HCT116 (cell line): ENCODE data around the gene SERPINB11. TPM values are rescaled to one million over a fixed set of nuclear protein-coding genes. Genes with fewer than 3 reads are reported as not detected.

Source experiments
- ATAC-seq: fragments of 200-7000 bp; cut with Tn5 transposase; 2 replicates; pipeline ENCODE4 v1.9.1; 2020; ENCODE audit warnings: mild to moderate bottlenecking, moderate library complexity
- BruUV-seq: library from RNA; stranded (reverse); fragments of 400-500 nt; replicated peaks from 2 replicates; lab custom pipeline; 2021; lab: Mats Ljungman, UMichigan
- CTCF ChIA-PET: fragments of 300-600 bp; sonication (Branson Sonifier 250); formaldehyde crosslinking; loops from one replicate; lab custom pipeline; 2021; ENCODE audit warnings: antibody characterized with exemption; lab: Charles Lee
- POLR2A ChIA-PET: fragments of 300-600, 350-600 bp; sonication (Branson Sonifier 250); formaldehyde crosslinking; loops from one replicate; lab custom pipeline; 2021; ENCODE audit warnings: antibody characterized with exemption; lab: Charles Lee
- RAD21 ChIA-PET, 2 experiments: fragments of 300-600 bp; sonication (Branson Sonifier 250); formaldehyde crosslinking; loops; one replicate each; lab custom pipeline; 2023; ENCODE audit warnings: low total read pairs in 2 of 2; ENCODE audit not compliant: uncharacterized antibody in 2 of 2, unreplicated experiment in 2 of 2, low non-redundant PET in 1 of 2; lab: Charles Lee
- DNase-seq: peaks from one replicate; pipeline ENCODE4 v3.0.0-alpha.2; 2010; ENCODE audit warnings: low read depth, low spot score
- H2AFZ ChIP-seq: fragments of 200-600 bp; shearing (Covaris generic), sonication (generic); 2 replicates; pipeline ENCODE4 v1.6.1; 2017; ENCODE audit warnings: low read depth, mixed run types, mixed read lengths, antibody characterized with exemption, low read length; ENCODE audit not compliant: poor library complexity, severe bottlenecking
- H3K27ac ChIP-seq: 2 replicates; pipeline ENCODE4 v1.5.1; 2012; ENCODE audit warnings: low read depth, low read length
- H3K27me3 ChIP-seq: fragments of 200-600 bp; sonication (generic); 2 replicates; pipeline ENCODE4 v1.6.1; 2016; ENCODE audit warnings: mixed run types, low read length, mixed read lengths; ENCODE audit not compliant: insufficient read depth
- H3K36me3 ChIP-seq, 2 experiments: fragments of 200-500 bp in 1 of 2; fragments of 200-600 bp in 1 of 2; sonication (Bioruptor generic) in 1 of 2; sonication (generic) in 1 of 2; 2 replicates each; pipeline versions ENCODE4 v1.5.1 to v1.6.1; 2014 to 2016; ENCODE audit warnings: low read length in 2 of 2, inconsistent platforms in 1 of 2, mixed read lengths in 1 of 2, mixed run types in 1 of 2; ENCODE audit not compliant: insufficient read depth in 2 of 2, control insufficient read depth in 1 of 2
- H3K4me1 ChIP-seq, 2 experiments: fragments of 200-600 bp in 1 of 2; sonication (generic) in 1 of 2; 2 replicates each; pipeline versions ENCODE4 v1.5.1 to v1.6.1; 2012 to 2017; ENCODE audit warnings: low read length in 2 of 2, inconsistent platforms in 1 of 2, mild to moderate bottlenecking in 1 of 2, mixed read lengths in 1 of 2, mixed run types in 1 of 2, moderate library complexity in 1 of 2; ENCODE audit not compliant: insufficient read depth in 2 of 2, control insufficient read depth in 1 of 2
- H3K4me2 ChIP-seq: fragments of 200-600 bp; sonication (generic); 2 replicates; pipeline ENCODE4 v1.6.1; 2017; ENCODE audit warnings: mixed run types, low read length, mixed read lengths
- H3K4me3 ChIP-seq, 2 experiments: fragments of 200-600 bp in 1 of 2; sonication (generic) in 1 of 2; replicated peaks in 1 of 2; 2 replicates each; pipeline ENCODE4 v1.5.1; 2011 to 2016; ENCODE audit warnings: low read length in 2 of 2, control low read depth in 1 of 2, low read depth in 1 of 2, mild to moderate bottlenecking in 1 of 2, mixed read lengths in 1 of 2, mixed run types in 1 of 2
- H3K79me2 ChIP-seq: fragments of 200-600 bp; sonication (generic); 2 replicates; pipeline ENCODE4 v1.6.1; 2017; ENCODE audit warnings: mild to moderate bottlenecking, mixed run types, low read length, moderate library complexity, mixed read lengths; ENCODE audit not compliant: insufficient read depth
- H3K9ac ChIP-seq: fragments of 200-600 bp; sonication (generic); 2 replicates; pipeline ENCODE4 v1.6.1; 2016; ENCODE audit warnings: low read length, mixed read lengths
- H3K9me2 ChIP-seq: fragments of 200-600 bp; sonication (generic), shearing (Covaris generic); 2 replicates; pipeline ENCODE4 v1.6.1; 2017; ENCODE audit warnings: mixed run types, mild to moderate bottlenecking, moderate library complexity; ENCODE audit not compliant: insufficient read depth
- H3K9me3 ChIP-seq, 2 experiments: fragments of 200-500 bp in 1 of 2; fragments of 200-600 bp in 1 of 2; sonication (Bioruptor generic) in 1 of 2; sonication (generic) in 1 of 2; 2 replicates each; pipeline ENCODE4 v1.6.1; 2014 to 2017; ENCODE audit warnings: low read length in 2 of 2, mixed read lengths in 2 of 2, inconsistent platforms in 1 of 2, low read depth in 1 of 2, mild to moderate bottlenecking in 1 of 2, mixed run types in 1 of 2, moderate library complexity in 1 of 2; ENCODE audit not compliant: control insufficient read depth in 1 of 2, insufficient read depth in 1 of 2
- H4K20me1 ChIP-seq: fragments of 200-600 bp; sonication (generic), shearing (Covaris generic); 2 replicates; pipeline ENCODE4 v1.6.1; 2017; ENCODE audit warnings: mixed run types, mild to moderate bottlenecking, moderate library complexity; ENCODE audit not compliant: insufficient read depth
- ATF3 ChIP-seq: IDR thresholded peaks from 2 replicates; pipeline ENCODE4 v1.6.1; 2012
- CEBPB ChIP-seq: IDR thresholded peaks from 2 replicates; pipeline ENCODE4 v1.6.1; 2012; ENCODE audit warnings: low read depth
- EGR1 ChIP-seq: IDR thresholded peaks from 2 replicates; pipeline ENCODE4 v1.6.1; 2012; ENCODE audit warnings: low read depth
- ELF1 ChIP-seq: IDR thresholded peaks from 2 replicates; pipeline ENCODE4 v1.6.1; 2012; ENCODE audit warnings: low read depth, borderline replicate concordance
- EZH2phosphoT487 ChIP-seq: fragments of 200-600 bp; IDR thresholded peaks from 2 replicates; pipeline ENCODE4 v1.6.1; 2018; ENCODE audit warnings: antibody characterized with exemption, borderline replicate concordance
- FOSL1 ChIP-seq: IDR thresholded peaks from 2 replicates; pipeline ENCODE4 v1.6.1; 2012; ENCODE audit warnings: low read depth
- JUND ChIP-seq: IDR thresholded peaks from 2 replicates; pipeline ENCODE4 v1.6.1; 2012
- POLR2A ChIP-seq: IDR thresholded peaks from 2 replicates; pipeline ENCODE4 v1.7.0; 2011; ENCODE audit warnings: borderline replicate concordance; ENCODE audit not compliant: insufficient read depth, insufficient read length; ENCODE audit errors: extremely low read depth
- POLR2AphosphoS5 ChIP-seq: IDR thresholded peaks from 2 replicates; pipeline ENCODE4 v1.6.1; 2011; ENCODE audit warnings: mild to moderate bottlenecking, low read depth, low read length, moderate library complexity
- RAD21 ChIP-seq: IDR thresholded peaks from 2 replicates; pipeline ENCODE4 v1.6.1; 2012; ENCODE audit warnings: low read depth, mild to moderate bottlenecking
- REST ChIP-seq: IDR thresholded peaks from 2 replicates; pipeline ENCODE4 v1.6.1; 2012; ENCODE audit warnings: low read depth
- SIN3A ChIP-seq: IDR thresholded peaks from 2 replicates; pipeline ENCODE4 v1.6.1; 2012; ENCODE audit warnings: low read depth
- SP1 ChIP-seq: IDR thresholded peaks from 2 replicates; pipeline ENCODE4 v1.6.1; 2012; ENCODE audit warnings: low read depth
- TCF7L2 ChIP-seq: IDR thresholded peaks from 2 replicates; pipeline ENCODE4 v1.7.0; 2011; ENCODE audit warnings: borderline replicate concordance, inconsistent platforms; ENCODE audit not compliant: insufficient read depth, insufficient read length; ENCODE audit errors: extremely low read depth
- ZBTB33 ChIP-seq: IDR thresholded peaks from 2 replicates; pipeline ENCODE4 v1.6.1; 2011; ENCODE audit warnings: mild to moderate bottlenecking, low read length, moderate library complexity; ENCODE audit not compliant: insufficient replicate concordance; ENCODE audit errors: extremely low read depth
- ZFX ChIP-seq: fragments of 450-650 bp; IDR thresholded peaks from 2 replicates; pipeline ENCODE4 v1.6.1; 2017
- ZNF274 ChIP-seq: fragments of 200-500 bp; sonication (Bioruptor generic); IDR thresholded peaks from 2 replicates; pipeline ENCODE4 v1.6.1; 2014; ENCODE audit warnings: mild to moderate bottlenecking, low read depth, low read length, inconsistent platforms
- intact Hi-C: fragments of 100-400 bp; cut with micrococcal nuclease; formaldehyde crosslinking; loops from 2 replicates; pipeline ENCODE4 v1.10.0; 2022
- total RNA-seq: library from RNA; stranded (reverse); gene quantifications from one replicate; pipeline ENCODE4 v1.2.1, GENCODE V29; 2021; ENCODE audit not compliant: unreplicated experiment

SERPINB11 gene
- total RNA-seq, 1 experiment from 2014 or later, result not detected

GRCh38 chr18:63730773-63731172, 28.0 kb downstream of the SERPINB11 start (continued):
- TF ChIP-seq TCF7L2 (no peak), SIN3A (no peak), FOSL1 (no peak), RAD21 (no peak), ELF1 (no peak)

- BruUV-seq, result no TSS peak
- H2AFZ ChIP-seq, result no peak overlapping the region
Observed at GRCh38 chr18:63731215-63731614, 28.5 kb downstream of the SERPINB11 start.

More at GRCh38 chr18:63731215-63731614, 28.5 kb downstream of the SERPINB11 start:
- Histone ChIP-seq H3K4me1 (no peaks in the 10 kb centered on the region), H3K4me2 (no peak overlapping the region), H4K20me1 (no peaks in the 10 kb centered on the region), H3K79me2 (no peaks in the 10 kb centered on the region), H3K9me3 (no peaks in the 10 kb centered on the region), H3K9me2 (no peaks in the 10 kb centered on the region), H3K36me3 (no peaks in the 10 kb centered on the region), H3K27me3 (no peaks in the 10 kb centered on the region), H3K27ac (no peak overlapping the region), H3K4me3 (no peak overlapping the region), H3K9ac (no peak overlapping the region)
- CTCF ChIA-PET, result no interaction called here
- TF ChIP-seq ATF3 (no peak), CEBPB (no peak), ZFX (no peak), ELF1 (no peak), ZNF274 (no peak), REST (no peak), POLR2AphosphoS5 (no peak), JUND (no peak), POLR2A (no peak), TCF7L2 (no peak), SP1 (no peak), EGR1 (no peak), ZBTB33 (no peak), EZH2phosphoT487 (no peak)
- DNase-seq, result no peak
- no peak for ATAC-seq
- RAD21 ChIA-PET, result no interaction called here
- POLR2A ChIA-PET, result no interaction called here
- intact Hi-C loops, result no loop called here
